Liver (tissue), 9 donors: ENCODE results near the gene SEC22A. TPM values are rescaled to one million over a fixed set of nuclear protein-coding genes. Genes with fewer than 3 reads are reported as not detected.

Experiments used
- DNase-seq: peaks from one replicate; pipeline ENCODE4 v3.0.0-alpha.2; 2017; ENCODE audit warnings: low spot score
- H3K27ac ChIP-seq, 2 donors: one replicate each; pipeline ENCODE4 v1.7.0; 2013; ENCODE audit warnings: inconsistent platforms in 2 of 2, low read length in 2 of 2, control low read depth in 1 of 2, low read depth in 1 of 2, mild to moderate bottlenecking in 1 of 2
- H3K27me3 ChIP-seq, 4 donors: one replicate each; pipeline versions ENCODE4 v1.6.1 to v1.7.0; 2013; ENCODE audit warnings: low read length in 3 of 4, inconsistent platforms in 1 of 4, mild to moderate bottlenecking in 1 of 4, moderate library complexity in 1 of 4; ENCODE audit not compliant: control insufficient read depth in 4 of 4, insufficient read depth in 4 of 4
- H3K36me3 ChIP-seq, 4 donors: one replicate each; pipeline versions ENCODE4 v1.6.1 to v1.7.0; 2013; ENCODE audit warnings: low read length in 3 of 4, mild to moderate bottlenecking in 3 of 4, low read depth in 1 of 4, moderate library complexity in 1 of 4; ENCODE audit not compliant: control insufficient read depth in 4 of 4, insufficient read depth in 3 of 4
- H3K4me1 ChIP-seq, 4 donors: one replicate each; pipeline versions ENCODE4 v1.6.1 to v1.7.0; 2013; ENCODE audit warnings: low read length in 3 of 4, mild to moderate bottlenecking in 3 of 4, moderate library complexity in 1 of 4; ENCODE audit not compliant: control insufficient read depth in 4 of 4, insufficient read depth in 4 of 4
- H3K4me3 ChIP-seq, 3 donors: one replicate each; pipeline versions ENCODE4 v1.6.1 to v1.7.0; 2013; ENCODE audit warnings: low read length in 3 of 3, control low read depth in 1 of 3, low read depth in 1 of 3, mild to moderate bottlenecking in 1 of 3
- H3K9ac ChIP-seq, 2 donors: one replicate each; pipeline ENCODE4 v1.7.0; 2013; ENCODE audit warnings: low read length in 2 of 2, mild to moderate bottlenecking in 2 of 2, moderate library complexity in 2 of 2, control low read depth in 1 of 2, low read depth in 1 of 2
- H3K9me3 ChIP-seq, 4 donors: one replicate each; pipeline versions ENCODE4 v1.6.1 to v1.7.0; 2013; ENCODE audit warnings: low read length in 3 of 4; ENCODE audit not compliant: control insufficient read depth in 4 of 4
- CTCF ChIP-seq: fragments of 150-350 bp; IDR thresholded peaks from 2 replicates; pipeline ENCODE4 v1.5.1; 2017; ENCODE audit warnings: improper control_type of control experiment, low read depth, low read length; ENCODE audit not compliant: missing input control
- FOXA1 ChIP-seq: IDR thresholded peaks from 2 replicates; pipeline ENCODE4 v1.6.1; 2016; ENCODE audit warnings: antibody characterized with exemption
- HNF4A ChIP-seq, 2 donors: conservative IDR thresholded peaks; 2 replicates each; pipeline ENCODE4 v1.6.1; 2016; ENCODE audit warnings: antibody characterized with exemption in 2 of 2, mild to moderate bottlenecking in 2 of 2
- HNF4G ChIP-seq: IDR thresholded peaks from 2 replicates; pipeline ENCODE4 v1.6.1; 2016; ENCODE audit warnings: antibody characterized with exemption
- MAX ChIP-seq: IDR thresholded peaks from 2 replicates; pipeline ENCODE4 v1.6.1; 2016; ENCODE audit warnings: antibody characterized with exemption
- RAD21 ChIP-seq, 2 donors: IDR thresholded peaks; 2 replicates each; pipeline ENCODE4 v1.6.1; 2016; ENCODE audit warnings: antibody characterized with exemption in 2 of 2, mild to moderate bottlenecking in 2 of 2
- REST ChIP-seq: IDR thresholded peaks from 2 replicates; pipeline ENCODE4 v1.6.1; 2016; ENCODE audit warnings: antibody characterized with exemption, mild to moderate bottlenecking
- RXRA ChIP-seq, 2 donors: IDR thresholded peaks; 2 replicates each; pipeline ENCODE4 v1.6.1; 2017 to 2018; ENCODE audit warnings: antibody characterized with exemption in 2 of 2, mild to moderate bottlenecking in 1 of 2
- SP1 ChIP-seq: IDR thresholded peaks from 2 replicates; pipeline ENCODE4 v1.6.1; 2018; ENCODE audit warnings: antibody characterized with exemption, mild to moderate bottlenecking
- YY1 ChIP-seq: IDR thresholded peaks from 2 replicates; pipeline ENCODE4 v1.6.1; 2016; ENCODE audit warnings: antibody characterized with exemption, mild to moderate bottlenecking
- WGBS: extraction: QIAGEN DNeasy Blood & Tissue Kit; methylation state at CpG from one replicate; pipeline ENCODE4 v1.1.7; 2013; 5-methylcytosine and 5-hydroxymethylcytosine counted together
- polyA plus RNA-seq, 2 donors: library from polyadenylated mRNA; stranded (reverse) in 1 of 2; unstranded in 1 of 2; fragments of 200-250 nt in 1 of 2; fragments of >200 nt in 1 of 2; fragmentation: Nextera tagmentation in 1 of 2; extraction: Ambion mirVana in 1 of 2; gene quantifications; one replicate each; pipeline versions ENCODE4 v1.2.1 to v1.2.3, GENCODE V29; 2013 to 2015
- total RNA-seq, 2 donors: library from RNA; depleted of rRNA; stranded (reverse); fragments of >200 nt; gene quantifications; one replicate each; pipeline ENCODE4 v1.2.3, GENCODE V29; 2014
- TF ChIP-seq, protein P1 (sequence below): IDR thresholded peaks from 2 replicates; pipeline ENCODE4 v1.6.1; 2016; ENCODE audit warnings: antibody characterized with exemption
- donor health status: healthy.
- donor health status: healthy.
- donor health status: healthy.
- donor health status: healthy.
- donor health status: healthy.

Gene SEC22A
- total and polyA plus RNA-seq, 4 donors, result 9.7 to 21.7 (median 16.1) TPM

GRCh38 chr3:123158899-123159390 is 42.8 kb upstream of the SEC22A start:
- Histone ChIP-seq H3K27ac (no peak overlapping the region), H3K27me3 (no peaks in the 10 kb centered on the region), H3K4me1 (peaks cover 21 to 47% (median 44%) of the 10 kb centered on the region in 4 donors), H3K36me3 (peaks cover 12 to 65% (median 39%) of the 10 kb centered on the region in 4 donors), H3K9me3 (no peaks in the 10 kb centered on the region), H3K9ac (no peak overlapping the region), H3K4me3 (no peak overlapping the region)
- TF ChIP-seq REST (no peak), CTCF (no peak), FOXA1 (no peak), HNF4A (conservative IDR thresholded peaks at IDR 0.05) (no peak), RXRA (IDR thresholded peaks at IDR 0.05) (no peak), YY1 (no peak), SP1 (no peak), MAX (no peak), HNF4G (no peak)
- TF ChIP-seq, protein P1, sequence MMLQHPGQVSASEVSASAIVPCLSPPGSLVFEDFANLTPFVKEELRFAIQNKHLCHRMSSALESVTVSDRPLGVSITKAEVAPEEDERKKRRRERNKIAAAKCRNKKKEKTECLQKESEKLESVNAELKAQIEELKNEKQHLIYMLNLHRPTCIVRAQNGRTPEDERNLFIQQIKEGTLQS, result no peak
- DNase-seq, result peak; percentile 23
- WGBS, result 98% methylated on average over 10 of the region's 10 CpGs

GRCh38 chr3:123159926-123160635 is 41.7 kb upstream of the SEC22A start:
- no peaks in the 10 kb centered on the region for H3K27me3 ChIP-seq
- no peak overlapping the region for H3K9ac ChIP-seq
- WGBS, result 84% methylated on average over 9 of the region's 9 CpGs
- H3K9me3 ChIP-seq, result no peaks in the 10 kb centered on the region
- H3K36me3 ChIP-seq, result peaks cover 11 to 69% (median 45%) of the 10 kb centered on the region in 4 donors
- no peak for DNase-seq
- H3K27ac ChIP-seq, result no peak overlapping the region
- TF ChIP-seq SP1, result no peak
- H3K4me1 ChIP-seq, result peaks cover 16 to 36% (median 35%) of the 10 kb centered on the region in 4 donors
- no peak overlapping the region for H3K4me3 ChIP-seq

- Histone ChIP-seq H3K9ac (no peak overlapping the region), H3K36me3 (peaks cover 11 to 65% (median 47%) of the 10 kb centered on the region in 4 donors), H3K27ac (no peak overlapping the region), H3K27me3 (no peaks in the 10 kb centered on the region), H3K4me3 (no peak overlapping the region), H3K4me1 (peaks cover 12 to 25% (median 24%) of the 10 kb centered on the region in 4 donors), H3K9me3 (no peaks in the 10 kb centered on the region)
- no peak for TF ChIP-seq RAD21 (IDR thresholded peaks at IDR 0.05)
- WGBS, result 95% methylated on average over 7 of the region's 7 CpGs
- no peak for DNase-seq
These were observed 40.6 kb upstream of the SEC22A start for GRCh38 chr3:123161167-123161566.
